MM.1S (cell line): ENCODE data around the gene MYO1F.

ENCODE experiments used
- CTCF ChIP-seq: fragments of 300-600 bp; sonication (generic); IDR thresholded peaks from 2 replicates; pipeline ENCODE4 v1.5.1; 2016; ENCODE audit warnings: antibody characterized with exemption, low read length, mixed read lengths
- EZH2 ChIP-seq: fragments of 300-600 bp; sonication (generic); optimal IDR thresholded peaks from 2 replicates; pipeline ENCODE3; 2017; ENCODE audit warnings: low read depth, mild to moderate bottlenecking, antibody characterized with exemption, low read length, mixed read lengths

- TF ChIP-seq CTCF (no peak), EZH2 (no peak)
These were observed 33.0 kb upstream of the MYO1F start, which contains the start of gene ADAMTS10 for GRCh38 chr19:8610041-8610935.
